ENCODE data around the gene PFAS. TPM values are rescaled to one million over a fixed set of nuclear protein-coding genes. Genes with fewer than 3 reads are reported as not detected.

The PFAS gene
- total and polyA plus RNA-seq, 2 experiments from 2014 or later, result 13.6 to 18.8 TPM

GRCh38 chr17:8220783-8221662, 28.1 kb upstream of the PFAS start:
- DNase-seq (ENCODE audit: low spot score), result peak; percentile 95
- H3K4me3 ChIP-seq, result peak overlapping the region; percentile 65
- no peaks in the 10 kb centered on the region for H3K9me3 ChIP-seq (ENCODE audit: low read depth)
- peak overlapping the region; percentile 86 for H3K4me2 ChIP-seq
- H3K4me1 ChIP-seq (ENCODE audit: insufficient read depth), result peaks cover 6% of the 10 kb centered on the region
- H2AFZ ChIP-seq, result peak overlapping the region; percentile 73
- peak overlapping the region; percentile 96 for H3K27ac ChIP-seq
- under 1% methylated on average over 45 of the region's 45 CpGs for WGBS (ENCODE audit: low lambda C conversion rate, missing lambda C conversion rate)
- H3K79me2 ChIP-seq, result no peaks in the 10 kb centered on the region
- no peak for TF ChIP-seq EZH2phosphoT487 (IDR thresholded peaks at IDR 0.05; ENCODE audit: low read depth, severe bottlenecking, unreplicated experiment)
- no peak for TF ChIP-seq EZH2 (IDR thresholded peaks at IDR 0.05; ENCODE audit: borderline replicate concordance)
- TF ChIP-seq CTCF (IDR thresholded peaks at IDR 0.05; ENCODE audit: poor library complexity), result no peak
- H4K20me1 ChIP-seq (ENCODE audit: insufficient read depth, poor library complexity, severe bottlenecking), result no peaks in the 10 kb centered on the region
- no peaks in the 10 kb centered on the region for H3K27me3 ChIP-seq
- H3K36me3 ChIP-seq (replicated peaks; ENCODE audit: insufficient read depth, low read depth), result no peaks in the 10 kb centered on the region
- H3K9me2 ChIP-seq (replicated peaks; ENCODE audit: insufficient read depth), result no peaks in the 10 kb centered on the region

GRCh38 chr17:8221663-8222379, 27.3 kb upstream of the PFAS start:
- H3K9me2 ChIP-seq (replicated peaks; ENCODE audit: insufficient read depth), result no peaks in the 10 kb centered on the region
- H3K4me2 ChIP-seq, result peak overlapping the region; percentile 86
- H3K79me2 ChIP-seq, result no peaks in the 10 kb centered on the region
- WGBS (ENCODE audit: low lambda C conversion rate, missing lambda C conversion rate), result under 1% methylated on average over 40 of the region's 40 CpGs
- H3K36me3 ChIP-seq (replicated peaks; ENCODE audit: insufficient read depth, low read depth), result no peaks in the 10 kb centered on the region
- TF ChIP-seq CTCF (IDR thresholded peaks at IDR 0.05; ENCODE audit: poor library complexity) (no peak), EZH2 (IDR thresholded peaks at IDR 0.05; ENCODE audit: borderline replicate concordance) (no peak), EZH2phosphoT487 (IDR thresholded peaks at IDR 0.05; ENCODE audit: low read depth, severe bottlenecking, unreplicated experiment) (no peak)
- H2AFZ ChIP-seq, result peak overlapping the region; percentile 73
- H3K27me3 ChIP-seq, result no peaks in the 10 kb centered on the region
- no peaks in the 10 kb centered on the region for H3K9me3 ChIP-seq (ENCODE audit: low read depth)
- DNase-seq (ENCODE audit: low spot score), result peak; percentile 93
- H3K4me1 ChIP-seq (ENCODE audit: insufficient read depth), result peaks cover 6% of the 10 kb centered on the region
- H3K27ac ChIP-seq, result peak overlapping the region; percentile 96
- peak overlapping the region; percentile 65 for H3K4me3 ChIP-seq
- no peaks in the 10 kb centered on the region for H4K20me1 ChIP-seq (ENCODE audit: insufficient read depth, poor library complexity, severe bottlenecking)

- no peaks in the 10 kb centered on the region for H4K20me1 ChIP-seq (ENCODE audit: insufficient read depth, poor library complexity, severe bottlenecking)
- no peaks in the 10 kb centered on the region for H3K36me3 ChIP-seq (replicated peaks; ENCODE audit: insufficient read depth, low read depth)
- TF ChIP-seq EZH2phosphoT487 (IDR thresholded peaks at IDR 0.05; ENCODE audit: low read depth, severe bottlenecking, unreplicated experiment) (no peak), EZH2 (IDR thresholded peaks at IDR 0.05; ENCODE audit: borderline replicate concordance) (no peak), CTCF (IDR thresholded peaks at IDR 0.05; ENCODE audit: poor library complexity) (no peak)
- no peaks in the 10 kb centered on the region for H3K9me2 ChIP-seq (replicated peaks; ENCODE audit: insufficient read depth)
- DNase-seq (ENCODE audit: low spot score), result no peak
- H2AFZ ChIP-seq, result no peak overlapping the region
- H3K4me2 ChIP-seq, result peak overlapping the region; percentile 86
- H3K27ac ChIP-seq, result peak overlapping the region; percentile 96
- 3% methylated on average over 9 of the region's 9 CpGs for WGBS (ENCODE audit: low lambda C conversion rate, missing lambda C conversion rate)
- peak overlapping the region; percentile 61 for H3K4me3 ChIP-seq
- H3K4me1 ChIP-seq (ENCODE audit: insufficient read depth), result peaks cover 10% of the 10 kb centered on the region
- H3K79me2 ChIP-seq, result no peaks in the 10 kb centered on the region
- H3K27me3 ChIP-seq, result no peaks in the 10 kb centered on the region
- H3K9me3 ChIP-seq (ENCODE audit: low read depth), result no peaks in the 10 kb centered on the region
Observed at GRCh38 chr17:8222380-8222629, 26.8 kb upstream of the PFAS start.
